Vagina (tissue), 2 donors: ENCODE measurements around the gene USH2A. TPM values are rescaled to one million over a fixed set of nuclear protein-coding genes. Genes with fewer than 3 reads are reported as not detected.

Source experiments
- DNase-seq, 2 donors: peaks; one replicate each; pipeline ENCODE4 v3.0.0-alpha.2; 2017; ENCODE audit errors: extremely low spot score in 2 of 2
- H3K27ac ChIP-seq: fragments of 200-600 bp; sonication (generic); one replicate; pipeline ENCODE4 v1.5.1; 2019
- H3K27me3 ChIP-seq: fragments of 200-600 bp; sonication (generic); one replicate; pipeline ENCODE4 v1.5.1; 2019
- H3K36me3 ChIP-seq, 2 donors: fragments of 200-600 bp; sonication (generic); one replicate each; pipeline ENCODE4 v1.5.1; 2017 to 2019
- H3K4me1 ChIP-seq: fragments of 200-600 bp; sonication (generic); one replicate; pipeline ENCODE4 v1.5.1; 2019
- H3K4me3 ChIP-seq, 2 donors: fragments of 200-600 bp; sonication (generic); 1 replicate in 1 of 2; 2 replicates in 1 of 2; pipeline ENCODE4 v1.5.1; 2016 to 2019
- H3K9me3 ChIP-seq: fragments of 200-600 bp; sonication (generic); one replicate; pipeline ENCODE4 v1.5.1; 2019
- CTCF ChIP-seq, 3 experiments: fragments of 450-650 bp in 2 of 3; fragments of 200-600 bp in 1 of 3; sonication (generic) in 1 of 3; IDR thresholded peaks; one replicate each; pipeline ENCODE4 v1.5.1; 2017 to 2019; ENCODE audit warnings: antibody characterized with exemption in 3 of 3, mild to moderate bottlenecking in 2 of 3, moderate library complexity in 2 of 3
- POLR2A ChIP-seq, 2 donors: fragments of 450-650 bp; IDR thresholded peaks; one replicate each; pipeline ENCODE4 v1.6.1; 2017; ENCODE audit warnings: antibody characterized with exemption in 2 of 2, mild to moderate bottlenecking in 2 of 2, moderate library complexity in 2 of 2
- POLR2AphosphoS5 ChIP-seq, 2 donors: sonication (generic); formaldehyde crosslinking; IDR thresholded peaks; one replicate each; pipeline ENCODE4 v1.9.0; 2017; ENCODE audit warnings: antibody characterized with exemption in 2 of 2, mild to moderate bottlenecking in 2 of 2, low read depth in 1 of 2; ENCODE audit not compliant: insufficient read depth in 1 of 2
- intact Hi-C: fragments of 100-400 bp; cut with DNase I; formaldehyde crosslinking; loops from one replicate; pipeline ENCODE4 v1.15.1; 2023
- total RNA-seq: library from RNA; depleted of rRNA; stranded (reverse); fragments of >200 nt; gene quantifications from one replicate; pipeline ENCODE4 v1.2.3, GENCODE V29; 2016

USH2A gene
- total RNA-seq, 1 donor from 2014 or later: under 0.01 TPM

GRCh38 chr1:215845234-215845891 lies 577.9 kb downstream of the USH2A start:
- Histone ChIP-seq H3K4me3 (no peak overlapping the region), H3K27me3 (no peaks in the 10 kb centered on the region), H3K36me3 (no peaks in the 10 kb centered on the region), H3K9me3 (no peaks in the 10 kb centered on the region), H3K4me1 (no peaks in the 10 kb centered on the region), H3K27ac (no peak overlapping the region)
- no peak for TF ChIP-seq POLR2A (IDR thresholded peaks at IDR 0.05)
- intact Hi-C loops: no loop called here
- no peak for DNase-seq

GRCh38 chr1:215844777-215845176 lies 578.5 kb downstream of the USH2A start:
- intact Hi-C loops: no loop called here
- DNase-seq: no peak
- Histone ChIP-seq H3K27me3 (no peaks in the 10 kb centered on the region), H3K4me3 (no peak overlapping the region), H3K36me3 (no peaks in the 10 kb centered on the region), H3K4me1 (no peaks in the 10 kb centered on the region), H3K9me3 (no peaks in the 10 kb centered on the region), H3K27ac (no peak overlapping the region)
- no peak for TF ChIP-seq POLR2AphosphoS5 (IDR thresholded peaks at IDR 0.05; ENCODE audit: insufficient read depth in 1 of 2, low read depth in 1 of 2)
- no peak for TF ChIP-seq CTCF (IDR thresholded peaks at IDR 0.05)

GRCh38 chr1:215844266-215844665 lies 579.0 kb downstream of the USH2A start:
- intact Hi-C loops: no loop called here
- no peaks in the 10 kb centered on the region for H3K36me3 ChIP-seq
- no peak overlapping the region for H3K4me3 ChIP-seq
- H3K4me1 ChIP-seq: no peaks in the 10 kb centered on the region
- H3K9me3 ChIP-seq: no peaks in the 10 kb centered on the region
- no peak for TF ChIP-seq POLR2A (IDR thresholded peaks at IDR 0.05)
- no peak for TF ChIP-seq POLR2AphosphoS5 (IDR thresholded peaks at IDR 0.05; ENCODE audit: insufficient read depth in 1 of 2, low read depth in 1 of 2)
- TF ChIP-seq CTCF (IDR thresholded peaks at IDR 0.05): no peak
- no peaks in the 10 kb centered on the region for H3K27me3 ChIP-seq
- no peak overlapping the region for H3K27ac ChIP-seq
- DNase-seq: no peak

GRCh38 chr1:215842905-215843304 lies 580.3 kb downstream of the USH2A start:
- H3K4me1 ChIP-seq: no peaks in the 10 kb centered on the region
- no peak overlapping the region for H3K27ac ChIP-seq
- DNase-seq: no peak
- no peaks in the 10 kb centered on the region for H3K36me3 ChIP-seq
- intact Hi-C loops: no loop called here
- H3K9me3 ChIP-seq: no peaks in the 10 kb centered on the region
- H3K27me3 ChIP-seq: no peaks in the 10 kb centered on the region
- TF ChIP-seq CTCF (IDR thresholded peaks at IDR 0.05) (no peak), POLR2A (IDR thresholded peaks at IDR 0.05) (no peak), POLR2AphosphoS5 (IDR thresholded peaks at IDR 0.05; ENCODE audit: insufficient read depth in 1 of 2, low read depth in 1 of 2) (no peak)
- no peak overlapping the region for H3K4me3 ChIP-seq

- no peaks in the 10 kb centered on the region for H3K27me3 ChIP-seq
- H3K27ac ChIP-seq: no peak overlapping the region
- H3K4me3 ChIP-seq: no peak overlapping the region
- DNase-seq: no peak
- no peaks in the 10 kb centered on the region for H3K36me3 ChIP-seq
- intact Hi-C loops: no loop called here
- no peaks in the 10 kb centered on the region for H3K4me1 ChIP-seq
- TF ChIP-seq CTCF (IDR thresholded peaks at IDR 0.05): no peak
- no peak for TF ChIP-seq POLR2AphosphoS5 (IDR thresholded peaks at IDR 0.05; ENCODE audit: insufficient read depth in 1 of 2, low read depth in 1 of 2)
- TF ChIP-seq POLR2A (IDR thresholded peaks at IDR 0.05): no peak
- no peaks in the 10 kb centered on the region for H3K9me3 ChIP-seq
Measured at GRCh38 chr1:215835951-215836350, 587.3 kb downstream of the USH2A start.
